PC-9 (cell line): Measurements from ENCODE around the gene SIK3. TPM values are rescaled to one million over a fixed set of nuclear protein-coding genes. Genes with fewer than 3 reads are reported as not detected.

ENCODE experiments used
- BruUV-seq: library from RNA; stranded (reverse); fragments of 400-500 nt; replicated peaks from 2 replicates; lab custom pipeline; 2021; lab: Mats Ljungman, UMichigan
- CTCF ChIA-PET: fragments of 300-600 bp; sonication (Branson Sonifier 250); formaldehyde crosslinking; loops from one replicate; lab custom pipeline; 2022; ENCODE audit warnings: antibody characterized with exemption; lab: Charles Lee
- POLR2A ChIA-PET: fragments of 300-600 bp; sonication (Branson Sonifier 250); formaldehyde crosslinking; loops from one replicate; lab custom pipeline; 2022; ENCODE audit warnings: antibody characterized with exemption; ENCODE audit not compliant: unreplicated experiment; lab: Charles Lee
- DNase-seq, 2 experiments: peaks; one replicate each; pipeline versions ENCODE4 v3.0.0 to v3.0.0-alpha.2; 2015 to 2022; ENCODE audit warnings: mixed read lengths in 1 of 2
- H2AFZ ChIP-seq: fragments of 200-600 bp; sonication (generic); 2 replicates; pipeline ENCODE4 v1.8.1; 2017; ENCODE audit warnings: antibody characterized with exemption
- H3F3A ChIP-seq: fragments of 200-600 bp; sonication (generic); 2 replicates; pipeline ENCODE4 v1.8.1; 2017; ENCODE audit warnings: antibody characterized with exemption, mild to moderate bottlenecking, low read depth; ENCODE audit not compliant: insufficient read depth
- H3K27ac ChIP-seq: fragments of 200-600 bp; sonication (generic); 2 replicates; pipeline ENCODE4 v1.6.1; 2016; ENCODE audit warnings: mixed run types
- H3K27me3 ChIP-seq: fragments of 200-600 bp; sonication (generic); 2 replicates; pipeline ENCODE4 v1.6.1; 2016; ENCODE audit warnings: low read depth, mixed run types; ENCODE audit not compliant: insufficient read depth
- H3K36me3 ChIP-seq: fragments of 200-600 bp; sonication (generic); 2 replicates; pipeline ENCODE4 v1.6.1; 2016; ENCODE audit warnings: low read depth, mixed run types
- H3K4me1 ChIP-seq: fragments of 200-600 bp; sonication (generic); replicated peaks from 2 replicates; pipeline ENCODE4 v1.6.1; 2016; ENCODE audit warnings: mixed run types; ENCODE audit not compliant: insufficient read depth
- H3K4me2 ChIP-seq: fragments of 200-600 bp; sonication (generic); 2 replicates; pipeline ENCODE4 v1.6.1; 2017; ENCODE audit warnings: mixed run types
- H3K4me3 ChIP-seq: fragments of 200-600 bp; sonication (generic); 2 replicates; pipeline ENCODE4 v1.6.1; 2016; ENCODE audit warnings: mixed run types
- H3K79me2 ChIP-seq: fragments of 200-600 bp; sonication (generic); 2 replicates; pipeline ENCODE4 v1.6.1; 2017; ENCODE audit warnings: low read depth, mixed run types
- H3K9me2 ChIP-seq: fragments of 200-600 bp; sonication (generic); 2 replicates; pipeline ENCODE4 v1.8.1; 2017; ENCODE audit warnings: mild to moderate bottlenecking; ENCODE audit not compliant: insufficient read depth
- H3K9me3 ChIP-seq: fragments of 200-600 bp; sonication (generic); 2 replicates; pipeline ENCODE4 v1.8.1; 2016; ENCODE audit warnings: low read depth; ENCODE audit not compliant: insufficient read depth
- H4K20me1 ChIP-seq: fragments of 200-600 bp; sonication (generic); 2 replicates; pipeline ENCODE4 v1.8.1; 2017; ENCODE audit not compliant: insufficient read depth
- CTCF ChIP-seq: fragments of 200-600 bp; sonication (generic); conservative IDR thresholded peaks from 2 replicates; pipeline ENCODE4 v1.6.1; 2017; ENCODE audit warnings: mixed run types, antibody characterized with exemption, mild to moderate bottlenecking, moderate library complexity
- EZH2 ChIP-seq: fragments of 200-600 bp; sonication (generic); IDR thresholded peaks from 2 replicates; pipeline ENCODE4 v1.8.0; 2017; ENCODE audit warnings: antibody characterized with exemption, low read depth
- intact Hi-C: fragments of 100-400 bp; cut with micrococcal nuclease; formaldehyde crosslinking; loops from one replicate; pipeline ENCODE4 v1.10.0; 2022; ENCODE audit not compliant: unreplicated experiment
- total RNA-seq: library from RNA; stranded (reverse); gene quantifications from 2 replicates; pipeline ENCODE4 v1.2.3, GENCODE V29; 2021

The SIK3 gene
- total RNA-seq, 1 experiment from 2014 or later = 30.2 TPM

GRCh38 chr11:116829525-116830183 is 268.6 kb downstream of the SIK3 start, which contains the start of gene APOC3:
Gene APOC3, plus strand, starts transcription at chr11:116829907. Its CDS starts 676 bp downstream, at chr11:116830583.
- no peak within 1 kb of the TSS for H3K4me2 ChIP-seq
- intact Hi-C loops = no loop called here
- H3K4me3 ChIP-seq = no peak within 1 kb of the TSS
- H3K27ac ChIP-seq = no peak within 1 kb of the TSS
- no peaks in the 10 kb centered on the region for H3K36me3 ChIP-seq
- no TSS peak for BruUV-seq
- CTCF ChIA-PET = no interaction called here
- no peaks in the 10 kb centered on the region for H3K9me3 ChIP-seq
- TF ChIP-seq EZH2 (no peak), CTCF (no peak)
- POLR2A ChIA-PET = interaction anchor here (0.6 kb wide), 2 partner anchors 8 to 638 kb away, joined by 6 to 7 read pairs; partner anchors contain the start of gene APOA1
- no peaks in the 10 kb centered on the region for H3F3A ChIP-seq
- H2AFZ ChIP-seq = no peak within 1 kb of the TSS
- DNase-seq = no peak
- H3K79me2 ChIP-seq = no peaks in the 10 kb centered on the region
- no peaks in the 10 kb centered on the region for H3K9me2 ChIP-seq
- peaks cover 8% of the 10 kb centered on the region; the same call in 1 of the 2 replicates for H3K4me1 ChIP-seq
- H3K27me3 ChIP-seq = no peaks in the 10 kb centered on the region
- H4K20me1 ChIP-seq = no peaks in the 10 kb centered on the region

GRCh38 chr11:116828632-116829524 is 269.4 kb downstream of the SIK3 start:
- H3K4me1 ChIP-seq = peaks cover 8% of the 10 kb centered on the region; the same call in 1 of the 2 replicates
- no TSS peak for BruUV-seq

More at GRCh38 chr11:116828632-116829524, 269.4 kb downstream of the SIK3 start:
- Histone ChIP-seq H3K27me3 (no peaks in the 10 kb centered on the region), H3K36me3 (no peaks in the 10 kb centered on the region), H3F3A (no peaks in the 10 kb centered on the region), H3K9me2 (no peaks in the 10 kb centered on the region), H3K4me2 (no peak overlapping the region), H3K27ac (no peak overlapping the region), H3K4me3 (no peak overlapping the region), H3K9me3 (no peaks in the 10 kb centered on the region), H2AFZ (no peak overlapping the region), H3K79me2 (no peaks in the 10 kb centered on the region), H4K20me1 (no peaks in the 10 kb centered on the region)
- ChIA-PET CTCF (no interaction called here), POLR2A (interaction anchor here (0.6 kb wide), 2 partner anchors 8 to 638 kb away, joined by 6 to 7 read pairs; partner anchors contain the start of gene APOA1)
- no peak for DNase-seq
- TF ChIP-seq CTCF (no peak), EZH2 (no peak)
- intact Hi-C loops = no loop called here
